Activated T-helper 1 cell treated with anti-CD3 and anti-CD28 coated beads, Interleukin-12 subunit alpha, Interleukin-12 subunit beta, Interleukin-2, Interleukin-4 antibody, amounts not matched to agents 30 ng/mL and 10 ng/mL and 1 ng/mL, durations not matched to agents 14 hours and 24 hours and 36 hours (primary cell): ENCODE data around the gene PCDHGA3. TPM values are rescaled to one million over a fixed set of nuclear protein-coding genes. Genes with fewer than 3 reads are reported as not detected.
A peak's percentile ranks its signal among the peaks of the same experiment; 100 is the strongest.

Source experiments
- DNase-seq: peaks from one replicate; pipeline ENCODE4 v3.0.0; 2021; ENCODE audit warnings: low spot score
- H3K27ac Mint-ChIP-seq: one replicate; pipeline ENCODE4 v1.8.0; 2021; ENCODE audit warnings: mild to moderate bottlenecking, mixed read lengths
- H3K27me3 Mint-ChIP-seq: one replicate; pipeline ENCODE4 v1.8.0; 2022; ENCODE audit warnings: mild to moderate bottlenecking, moderate library complexity, mixed read lengths; ENCODE audit not compliant: insufficient read depth
- H3K36me3 Mint-ChIP-seq: one replicate; pipeline ENCODE4 v1.8.0; 2021; ENCODE audit warnings: low read depth, mixed read lengths
- H3K4me1 Mint-ChIP-seq: one replicate; pipeline ENCODE4 v1.8.0; 2021; ENCODE audit warnings: low read depth, mixed read lengths
- H3K4me3 Mint-ChIP-seq: one replicate; pipeline ENCODE4 v1.8.0; 2021; ENCODE audit warnings: mild to moderate bottlenecking, moderate library complexity, mixed read lengths
- H3K9me3 Mint-ChIP-seq: one replicate; pipeline ENCODE4 v1.8.0; 2021; ENCODE audit warnings: mixed read lengths
- intact Hi-C: fragments of 100-400 bp; cut with micrococcal nuclease; formaldehyde crosslinking; loops from one replicate; pipeline ENCODE4 v1.15.1; 2024
- total RNA-seq: library from RNA; stranded (reverse); gene quantifications from 2 replicates; pipeline ENCODE4 v1.2.3, GENCODE V29; 2022

PCDHGA3 gene
- total RNA-seq, 1 donor from 2014 or later, result 0.10 TPM

DNA sequence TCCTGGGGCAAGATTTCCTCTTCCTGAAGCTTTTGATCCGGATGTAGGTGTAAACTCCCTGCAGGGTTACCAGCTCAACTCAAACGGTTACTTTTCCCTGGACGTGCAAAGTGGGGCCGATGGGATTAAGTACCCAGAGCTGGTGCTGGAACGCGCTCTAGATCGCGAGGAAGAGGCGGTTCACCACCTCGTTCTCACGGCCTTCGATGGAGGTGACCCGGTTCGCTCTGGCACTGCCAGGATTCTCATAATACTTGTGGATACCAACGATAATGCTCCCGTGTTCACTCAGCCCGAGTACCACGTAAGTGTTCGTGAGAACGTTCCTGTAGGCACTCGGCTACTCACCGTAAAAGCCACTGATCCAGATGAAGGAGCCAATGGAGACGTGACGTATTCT, 12.0 kb downstream of the PCDHGA3 start:
- Mint-ChIP-seq H3K4me1 (peaks cover 6% of the 10 kb centered on the region), H3K36me3 (peaks cover 2% of the 10 kb centered on the region), H3K27ac (no peak overlapping the region), H3K4me3 (no peak overlapping the region), H3K27me3 (peaks cover 2% of the 10 kb centered on the region), H3K9me3 (peaks cover 26% of the 10 kb centered on the region)
- intact Hi-C loops, result loop anchor here (5.0 to 10.0 kb wide), 2 partner anchors 111 to 167 kb away; partner anchors contain the start of gene PCDHB15
- no peak for DNase-seq

- DNase-seq, result no peak
- Mint-ChIP-seq H3K4me3 (no peak overlapping the region), H3K27ac (no peak overlapping the region), H3K4me1 (peaks cover 6% of the 10 kb centered on the region), H3K36me3 (peaks cover 2% of the 10 kb centered on the region), H3K9me3 (peaks cover 26% of the 10 kb centered on the region), H3K27me3 (peaks cover 7% of the 10 kb centered on the region)
- intact Hi-C loops, result loop anchor here (5.0 to 10.0 kb wide), 2 partner anchors 111 to 166 kb away; partner anchors contain the start of gene PCDHB15
These were observed 12.5 kb downstream of the PCDHGA3 start for GRCh38 chr5:141356133-141356532.

- no peak for DNase-seq
- H3K4me1 Mint-ChIP-seq, result peaks cover 6% of the 10 kb centered on the region
- peaks cover 29% of the 10 kb centered on the region for H3K9me3 Mint-ChIP-seq
- no peak overlapping the region for H3K27ac Mint-ChIP-seq
- intact Hi-C loops, result loop anchor here (5.0 to 10.0 kb wide), 2 partner anchors 112 to 165 kb away; partner anchors contain the start of gene PCDHB15
- H3K4me3 Mint-ChIP-seq, result no peak overlapping the region
- H3K27me3 Mint-ChIP-seq, result peaks cover 10% of the 10 kb centered on the region
- peaks cover 2% of the 10 kb centered on the region for H3K36me3 Mint-ChIP-seq
These were observed 13.3 kb downstream of the PCDHGA3 start for GRCh38 chr5:141356950-141357349.

- Mint-ChIP-seq H3K36me3 (peaks cover 5% of the 10 kb centered on the region), H3K27ac (peak within 1 kb of the TSS; percentile 68), H3K27me3 (peaks cover 19% of the 10 kb centered on the region), H3K4me1 (peaks cover 6% of the 10 kb centered on the region), H3K4me3 (peak within 1 kb of the TSS; percentile 85), H3K9me3 (peaks cover 43% of the 10 kb centered on the region)
- intact Hi-C loops, result loop anchor here (1.0 to 10.0 kb wide), 5 partner anchors 37 to 204 kb away; partner anchors contain the start of genes PCDHB15, PCDHGA11 and PCDHGB5
- no peak for DNase-seq
These were observed 16.3 kb downstream of the PCDHGA3 start, which contains the start of gene PCDHGB2 for GRCh38 chr5:141359790-141360426. PCDHGB2 (plus strand) TSS chr5:141359994; CDS start chr5:141360136, 142 bp downstream.

DNA sequence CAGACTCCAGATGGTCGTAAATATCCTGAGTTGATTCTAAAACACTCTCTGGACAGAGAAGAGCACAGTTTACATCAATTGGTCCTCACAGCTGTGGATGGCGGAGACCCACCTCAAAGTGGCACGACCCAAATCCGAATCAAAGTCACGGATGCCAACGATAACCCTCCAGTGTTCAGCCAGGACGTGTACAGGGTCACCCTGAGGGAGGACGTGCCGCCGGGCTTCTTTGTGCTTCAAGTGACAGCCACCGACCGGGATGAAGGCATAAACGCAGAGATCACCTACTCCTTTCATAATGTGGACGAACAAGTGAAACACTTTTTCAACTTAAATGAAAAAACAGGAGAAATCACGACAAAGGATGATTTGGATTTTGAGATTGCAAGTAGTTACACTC, 17.1 kb downstream of the PCDHGA3 start:
- H3K4me3 Mint-ChIP-seq, result no peak overlapping the region
- intact Hi-C loops, result loop anchor here (5.0 kb wide), 2 partner anchors 37 to 62 kb away; partner anchors contain the start of genes PCDHGA11 and PCDHGB5
- no peak overlapping the region for H3K27ac Mint-ChIP-seq
- peaks cover 51% of the 10 kb centered on the region for H3K9me3 Mint-ChIP-seq
- H3K4me1 Mint-ChIP-seq, result peaks cover 6% of the 10 kb centered on the region
- H3K36me3 Mint-ChIP-seq, result peaks cover 10% of the 10 kb centered on the region
- no peak for DNase-seq
- H3K27me3 Mint-ChIP-seq, result peaks cover 24% of the 10 kb centered on the region

- Mint-ChIP-seq H3K27ac (no peak overlapping the region), H3K4me3 (no peak overlapping the region), H3K36me3 (peaks cover 12% of the 10 kb centered on the region), H3K4me1 (peaks cover 6% of the 10 kb centered on the region), H3K27me3 (peaks cover 27% of the 10 kb centered on the region), H3K9me3 (peaks cover 56% of the 10 kb centered on the region)
- DNase-seq, result no peak
- intact Hi-C loops, result loop anchor here (5.0 kb wide), 2 partner anchors 35 to 60 kb away; partner anchors contain the start of genes PCDHGA11 and PCDHGB5
These were observed 19.1 kb downstream of the PCDHGA3 start for GRCh38 chr5:141362719-141363118.

DNA sequence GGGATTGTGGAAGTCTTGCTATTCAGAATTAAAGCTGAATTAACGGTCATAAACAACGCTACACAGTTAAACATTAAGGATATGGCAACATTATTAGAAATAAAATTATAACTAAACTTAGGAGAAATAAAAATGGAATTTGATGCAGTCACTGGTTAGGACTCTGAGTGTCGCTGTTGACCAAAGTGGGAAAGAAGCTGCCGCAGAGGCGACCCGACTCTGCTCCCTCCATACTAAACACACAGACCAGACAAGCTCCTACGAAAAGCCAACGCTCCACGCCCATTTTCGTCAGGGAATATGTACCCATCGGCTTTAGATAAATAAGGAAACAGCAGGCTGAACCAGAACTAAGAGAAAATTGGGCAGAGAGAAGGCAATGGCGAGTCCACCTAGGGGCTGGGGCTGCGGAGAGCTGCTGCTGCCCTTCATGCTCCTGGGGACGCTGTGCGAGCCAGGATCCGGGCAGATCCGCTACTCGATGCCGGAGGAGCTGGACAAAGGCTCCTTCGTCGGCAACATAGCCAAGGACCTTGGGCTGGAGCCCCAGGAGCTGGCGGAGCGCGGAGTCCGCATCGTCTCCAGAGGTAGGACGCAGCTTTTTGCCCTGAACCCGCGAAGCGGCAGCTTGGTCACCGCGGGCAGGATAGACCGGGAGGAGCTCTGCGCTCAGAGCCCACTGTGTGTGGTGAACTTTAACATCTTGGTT, 20.5 kb downstream of the PCDHGA3 start, which contains the start of gene PCDHGA5:
Gene PCDHGA5 (plus strand): TSS at position 211 of the 709 bp plus-strand sequence. CDS start 169 bp downstream, at position 380.
- Mint-ChIP-seq H3K27ac (peak within 1 kb of the TSS; percentile 5), H3K36me3 (peaks cover 12% of the 10 kb centered on the region), H3K27me3 (peaks cover 27% of the 10 kb centered on the region), H3K9me3 (peaks cover 56% of the 10 kb centered on the region), H3K4me1 (peaks cover 6% of the 10 kb centered on the region), H3K4me3 (no peak within 1 kb of the TSS)
- DNase-seq, result no peak
- intact Hi-C loops, result loop anchor here (5.0 kb wide), 2 partner anchors 33 to 58 kb away; partner anchors contain the start of genes PCDHGA11 and PCDHGB5

- Mint-ChIP-seq H3K4me1 (no peaks in the 10 kb centered on the region), H3K36me3 (peaks cover 10% of the 10 kb centered on the region), H3K27ac (no peak overlapping the region), H3K9me3 (peaks cover 51% of the 10 kb centered on the region), H3K27me3 (peaks cover 27% of the 10 kb centered on the region), H3K4me3 (no peak overlapping the region)
- intact Hi-C loops, result no loop called here
- no peak for DNase-seq
These were observed 22.6 kb downstream of the PCDHGA3 start for GRCh38 chr5:141366016-141366896.

GRCh38 chr5:141369994-141370848, 26.6 kb downstream of the PCDHGA3 start, which contains the start of gene PCDHGB3:
PCDHGB3 (plus strand) TSS chr5:141370242; CDS start chr5:141370395, 153 bp downstream.
- Mint-ChIP-seq H3K4me1 (no peaks in the 10 kb centered on the region), H3K27ac (peak within 1 kb of the TSS; percentile 55), H3K27me3 (peaks cover 24% of the 10 kb centered on the region), H3K36me3 (peaks cover 6% of the 10 kb centered on the region), H3K9me3 (peaks cover 35% of the 10 kb centered on the region), H3K4me3 (peak within 1 kb of the TSS; percentile 74)
- intact Hi-C loops, result loop anchor here (5.0 kb wide), 1 partner anchor 42 kb away; the partner anchor contains the start of gene PCDHGA10
- no peak for DNase-seq

- Mint-ChIP-seq H3K4me1 (no peaks in the 10 kb centered on the region), H3K9me3 (peaks cover 31% of the 10 kb centered on the region), H3K27me3 (peaks cover 18% of the 10 kb centered on the region), H3K36me3 (no peaks in the 10 kb centered on the region), H3K27ac (no peak overlapping the region), H3K4me3 (no peak overlapping the region)
- no peak for DNase-seq
- intact Hi-C loops, result loop anchor here (5.0 kb wide), 1 partner anchor 40 kb away; the partner anchor contains the start of gene PCDHGA10
These were observed 28.2 kb downstream of the PCDHGA3 start for GRCh38 chr5:141371572-141372475.
